ENCODE data around the gene TSEN2. TPM values are rescaled to one million over a fixed set of nuclear protein-coding genes. Genes with fewer than 3 reads are reported as not detected.
"Not testable (repeated sequence)": the region's sequence is repeated elsewhere in the genome, so short reads cannot be mapped to it uniquely, and the experiment has no call there.

TSEN2 gene
- total RNA-seq, 1 experiment from 2014 or later: 32.3 TPM

- Mint-ChIP-seq H3K4me1 (ENCODE audit: insufficient read depth, unreplicated experiment) (peaks cover 11% of the 10 kb centered on the region), H3K36me3 (ENCODE audit: insufficient read depth, unreplicated experiment) (no peaks in the 10 kb centered on the region), H3K9me3 (ENCODE audit: unreplicated experiment) (no peaks in the 10 kb centered on the region), H3K27me3 (ENCODE audit: insufficient read depth, unreplicated experiment) (no peaks in the 10 kb centered on the region), H3K4me3 (ENCODE audit: unreplicated experiment) (no peak overlapping the region), H3K27ac (ENCODE audit: low read depth, unreplicated experiment) (no peak overlapping the region)
- intact Hi-C loops (cut with micrococcal nuclease): no loop called here
- POLR2A ChIA-PET: interaction anchor here (0.6 kb wide), 1 partner anchor 136 kb away, joined by 3 read pairs; no protein-coding TSS in a partner anchor
- BruUV-seq (replicated peaks): no TSS peak
- no peak for DNase-seq (ENCODE audit: unreplicated experiment)
- CTCF ChIA-PET: interaction anchor here (0.5 to 1.3 kb wide), 6 partner anchors 11 to 1189 kb away, joined by 3 to 4 read pairs (median 4); no protein-coding TSS in a partner anchor
- no peak for TF ChIP-seq CTCF (IDR thresholded peaks at IDR 0.05; ENCODE audit: unreplicated experiment)
Observed at GRCh38 chr3:12468757-12469156, 15.5 kb upstream of the TSEN2 start.

GRCh38 chr3:12469222-12469621, 15.1 kb upstream of the TSEN2 start:
- not testable (repeated sequence) for H3K27ac Mint-ChIP-seq (ENCODE audit: low read depth, unreplicated experiment)

GRCh38 chr3:12470111-12470510, 14.2 kb upstream of the TSEN2 start:
- H3K4me3 Mint-ChIP-seq (ENCODE audit: unreplicated experiment): no peak overlapping the region
- no peaks in the 10 kb centered on the region for H3K36me3 Mint-ChIP-seq (ENCODE audit: insufficient read depth, unreplicated experiment)
- ChIA-PET POLR2A (no interaction called here), CTCF (interaction anchor here (0.7 to 3.5 kb wide), 13 partner anchors 10 to 378 kb away, joined by 3 to 19 read pairs (median 4); no protein-coding TSS in a partner anchor)
- intact Hi-C loops (cut with micrococcal nuclease): loop anchor here (5.0 kb wide), 1 partner anchor 118 kb away; no protein-coding TSS in a partner anchor
- H3K27me3 Mint-ChIP-seq (ENCODE audit: insufficient read depth, unreplicated experiment): no peaks in the 10 kb centered on the region
- TF ChIP-seq CTCF (IDR thresholded peaks at IDR 0.05; ENCODE audit: unreplicated experiment): no peak
- peak; percentile 15 for DNase-seq (ENCODE audit: unreplicated experiment)
- no TSS peak for BruUV-seq (replicated peaks)
- H3K4me1 Mint-ChIP-seq (ENCODE audit: insufficient read depth, unreplicated experiment): peaks cover 11% of the 10 kb centered on the region
- no peak overlapping the region for H3K27ac Mint-ChIP-seq (ENCODE audit: low read depth, unreplicated experiment)
- H3K9me3 Mint-ChIP-seq (ENCODE audit: unreplicated experiment): no peaks in the 10 kb centered on the region

More at GRCh38 chr3:12469222-12469621, 15.1 kb upstream of the TSEN2 start:
- ChIA-PET POLR2A (interaction anchor here (0.6 kb wide), 1 partner anchor 137 kb away, joined by 3 read pairs; no protein-coding TSS in a partner anchor), CTCF (interaction anchor here (0.6 to 3.5 kb wide), 8 partner anchors 10 to 996 kb away, joined by 3 to 19 read pairs (median 4); no protein-coding TSS in a partner anchor)
- H3K4me1 Mint-ChIP-seq (ENCODE audit: insufficient read depth, unreplicated experiment): peaks cover 11% of the 10 kb centered on the region
- intact Hi-C loops (cut with micrococcal nuclease); BruUV-seq (replicated peaks); H3K9me3 Mint-ChIP-seq (ENCODE audit: unreplicated experiment); H3K27me3 Mint-ChIP-seq (ENCODE audit: insufficient read depth, unreplicated experiment); DNase-seq (ENCODE audit: unreplicated experiment); H3K36me3 Mint-ChIP-seq (ENCODE audit: insufficient read depth, unreplicated experiment); H3K4me3 Mint-ChIP-seq (ENCODE audit: unreplicated experiment): not testable (repeated sequence)

GRCh38 chr3:12470680-12471079, 13.6 kb upstream of the TSEN2 start:
- Mint-ChIP-seq H3K27ac (ENCODE audit: low read depth, unreplicated experiment) (peak overlapping the region; percentile 20), H3K4me1 (ENCODE audit: insufficient read depth, unreplicated experiment) (peaks cover 11% of the 10 kb centered on the region), H3K9me3 (ENCODE audit: unreplicated experiment) (no peaks in the 10 kb centered on the region), H3K27me3 (ENCODE audit: insufficient read depth, unreplicated experiment) (no peaks in the 10 kb centered on the region), H3K36me3 (ENCODE audit: insufficient read depth, unreplicated experiment) (no peaks in the 10 kb centered on the region), H3K4me3 (ENCODE audit: unreplicated experiment) (peak overlapping the region; percentile 18)
- ChIA-PET CTCF (interaction anchor here (0.6 to 3.5 kb wide), 14 partner anchors 9 to 378 kb away, joined by 3 to 19 read pairs (median 3); no protein-coding TSS in a partner anchor), POLR2A (interaction anchor here (1.0 kb wide), 1 partner anchor 250 kb away, joined by 3 read pairs; no protein-coding TSS in a partner anchor)
- intact Hi-C loops (cut with micrococcal nuclease): loop anchor here (5.0 kb wide), 1 partner anchor 118 kb away; no protein-coding TSS in a partner anchor
- DNase-seq (ENCODE audit: unreplicated experiment): no peak
- no peak for TF ChIP-seq CTCF (IDR thresholded peaks at IDR 0.05; ENCODE audit: unreplicated experiment)
- BruUV-seq (replicated peaks): no TSS peak

Data from MCF 10A (cell line).